ENCODE data around the gene ZFYVE28. TPM values are rescaled to one million over a fixed set of nuclear protein-coding genes. Genes with fewer than 3 reads are reported as not detected.

The ZFYVE28 gene
- total and polyA plus RNA-seq, 2 of the 8 experiments (the other 6 are each of a cell fraction or from before 2014, with no cell fraction given), result 1.7 to 4.9 TPM

- Histone ChIP-seq H3K79me2 (ENCODE audit: control insufficient read depth in 1 of 2, insufficient read depth in 2 of 2, low read length in 2 of 2) (no peaks in the 10 kb centered on the region), H3K4me3 (ENCODE audit: extremely low read depth in 1 of 4, insufficient read depth in 2 of 4, low read depth in 3 of 4, low read length in 4 of 4) (no peak overlapping the region), H3K23me2 (ENCODE audit: low read depth, low read length) (peaks cover 15% of the 10 kb centered on the region; the same call in 1 of the 2 replicates), H3K23ac (ENCODE audit: insufficient read length) (no peak overlapping the region), H2AK5ac (ENCODE audit: low read depth, low read length) (no peak overlapping the region), H3K9me3 (ENCODE audit: insufficient read depth in 2 of 2, low read depth in 1 of 2, low read length in 1 of 2) (no peaks in the 10 kb centered on the region), H3K36me3 (ENCODE audit: control insufficient read depth in 2 of 4, insufficient read depth in 4 of 4, low read length in 3 of 4) (no peaks in the 10 kb centered on the region), H3K79me1 (ENCODE audit: low read depth, low read length) (no peaks in the 10 kb centered on the region), H2BK20ac (ENCODE audit: low read length) (no peak overlapping the region), H2BK5ac (ENCODE audit: low read depth, low read length) (no peak overlapping the region), H4K5ac (ENCODE audit: insufficient read length, low read depth, low read length) (no peak overlapping the region), H4K8ac (ENCODE audit: extremely low read depth, insufficient read depth, low read length) (no peak overlapping the region; the same call in 1 of the 2 replicates), H4K91ac (replicated peaks; ENCODE audit: insufficient read length, low read length) (no peak overlapping the region), H3K9ac (replicated peaks in 1 of 4; ENCODE audit: extremely low read depth in 1 of 4, low read depth in 3 of 4, low read length in 3 of 4) (no peak overlapping the region), H3K4me1 (replicated peaks in 1 of 4; ENCODE audit: control insufficient read depth in 3 of 4, insufficient read depth in 4 of 4, low read length in 3 of 4) (no peaks in the 10 kb centered on the region), H4K20me1 (replicated peaks in 1 of 2; ENCODE audit: control insufficient read depth in 1 of 2, insufficient read depth in 2 of 2, low read length in 2 of 2) (peaks cover 0 to 3% of the 10 kb centered on the region in 2 experiments), H3K27me3 (replicated peaks in 1 of 4; ENCODE audit: control insufficient read depth in 3 of 4, extremely low read depth in 1 of 4, insufficient read depth in 3 of 4, low read length in 3 of 4) (no peaks in the 10 kb centered on the region), H3K18ac (ENCODE audit: extremely low read depth, low read length) (no peak overlapping the region), H3K4me2 (ENCODE audit: insufficient read depth in 1 of 2, low read depth in 2 of 2, low read length in 2 of 2) (no peak overlapping the region), H3K14ac (ENCODE audit: insufficient read length) (no peak overlapping the region), H3K27ac (ENCODE audit: low read depth, low read length) (no peak overlapping the region), H3K4ac (replicated peaks; ENCODE audit: insufficient read length, low read depth, low read length) (no peak overlapping the region), H2BK15ac (ENCODE audit: low read length) (no peak overlapping the region), H2AFZ (ENCODE audit: low read length) (no peak overlapping the region), H2BK120ac (replicated peaks; ENCODE audit: low read depth, low read length) (no peak overlapping the region), H2BK12ac (ENCODE audit: low read depth, low read length) (no peak overlapping the region), H3K56ac (replicated peaks; ENCODE audit: insufficient read length, low read depth, low read length) (no peak overlapping the region)
- ChIA-PET CTCF (ENCODE audit: partially characterized antibody) (interaction anchor here (0.8 to 5.7 kb wide), 6 partner anchors 7 to 52 kb away, joined by 3 to 53 read pairs (median 4); no protein-coding TSS in a partner anchor), POLR2A (ENCODE audit: partially characterized antibody) (no interaction called here)
- 93% methylated on average over 25 of the region's 27 CpGs; no CpG with 5 or more reads in 1 of the 2 experiments for WGBS, 2 experiments (ENCODE audit: extremely low coverage in 1 of 2, insufficient coverage in 1 of 2, insufficient read length in 1 of 2, insufficient replicate concordance in 2 of 2, low coverage in 1 of 2, low lambda C conversion rate in 2 of 2, missing lambda C conversion rate in 1 of 2)
- FAIRE-seq (no peak), DNase-seq (ENCODE audit: low read depth in 1 of 2, low spot score in 2 of 2) (no peak)
- TF ChIP-seq RBBP5 (IDR thresholded peaks at IDR 0.05; ENCODE audit: borderline replicate concordance, low read depth, low read length), result no peak
- no peak for TF ChIP-seq CBX8 (IDR thresholded peaks at IDR 0.05; ENCODE audit: borderline replicate concordance, low read depth, low read length)
- no peak for TF ChIP-seq CBX5 (IDR thresholded peaks at IDR 0.05; ENCODE audit: low read depth, low read length)
- TF ChIP-seq SUZ12 (IDR thresholded peaks at IDR 0.05; ENCODE audit: low read length), result no peak
- no peak for TF ChIP-seq CHD1 (IDR thresholded peaks at IDR 0.05; ENCODE audit: low read depth, low read length)
- no peak for TF ChIP-seq RAD21 (IDR thresholded peaks at IDR 0.05 in 1 of 2, conservative IDR thresholded peaks at IDR 0.05 in 1 of 2; ENCODE audit: low read depth in 2 of 2, low read length in 2 of 2)
- TF ChIP-seq BCL11A (IDR thresholded peaks at IDR 0.05; ENCODE audit: low read depth in 2 of 2, low read length in 2 of 2), result no peak
- no peak for TF ChIP-seq SP1 (IDR thresholded peaks at IDR 0.05; ENCODE audit: low read depth, low read length)
- TF ChIP-seq TCF12 (IDR thresholded peaks at IDR 0.05; ENCODE audit: low read depth, low read length), result no peak
- no peak for TF ChIP-seq TEAD4 (IDR thresholded peaks at IDR 0.05; ENCODE audit: low read depth, low read length)
- TF ChIP-seq NANOG (IDR thresholded peaks at IDR 0.05; ENCODE audit: insufficient read depth, low read depth, low read length, poor library complexity, severe bottlenecking), result no peak
- TF ChIP-seq HDAC6 (IDR thresholded peaks at IDR 0.05; ENCODE audit: low read depth, low read length), result no peak
These were observed 31.3 kb upstream of the ZFYVE28 start for GRCh38 chr4:2449511-2450392.

All from H1 (cell line).